ENCODE data around the gene FGF19. TPM values are rescaled to one million over a fixed set of nuclear protein-coding genes. Genes with fewer than 3 reads are reported as not detected.

Gene FGF19
- total RNA-seq, 1 donor from 2014 or later, result not detected

- DNase-seq (no peak), ATAC-seq (ENCODE audit: low read depth) (no peak)
- CTCF ChIA-PET, result no interaction called here
- H3K27ac Mint-ChIP-seq, result no peak overlapping the region
- peaks cover 45% of the 10 kb centered on the region for H3K27me3 Mint-ChIP-seq
- peaks cover 6% of the 10 kb centered on the region for H3K9me3 Mint-ChIP-seq
- H3K4me1 Mint-ChIP-seq, result no peaks in the 10 kb centered on the region
- POLR2A ChIA-PET, result no interaction called here
- TF ChIP-seq CTCF (IDR thresholded peaks at IDR 0.05), result no peak
- no peaks in the 10 kb centered on the region for H3K36me3 Mint-ChIP-seq (ENCODE audit: low read depth)
- intact Hi-C loops (cut with micrococcal nuclease), result no loop called here
- H3K4me3 Mint-ChIP-seq, result no peak overlapping the region
Measured at GRCh38 chr11:69729252-69729651, 25.4 kb upstream of the FGF19 start.

- Mint-ChIP-seq H3K27ac (no peak overlapping the region), H3K36me3 (ENCODE audit: low read depth) (no peaks in the 10 kb centered on the region), H3K9me3 (no peaks in the 10 kb centered on the region), H3K4me3 (no peak overlapping the region), H3K27me3 (peaks cover 60% of the 10 kb centered on the region), H3K4me1 (no peaks in the 10 kb centered on the region)
- ATAC-seq (ENCODE audit: low read depth) (no peak), DNase-seq (no peak)
- ChIA-PET CTCF (no interaction called here), POLR2A (no interaction called here)
- intact Hi-C loops (cut with micrococcal nuclease), result no loop called here
- no peak for TF ChIP-seq CTCF (IDR thresholded peaks at IDR 0.05)
Measured at GRCh38 chr11:69727266-69727665, 23.4 kb upstream of the FGF19 start.

- TF ChIP-seq CTCF (IDR thresholded peaks at IDR 0.05), result no peak
- ATAC-seq (ENCODE audit: low read depth), result no peak
- intact Hi-C loops (cut with micrococcal nuclease), result no loop called here
- Mint-ChIP-seq H3K36me3 (ENCODE audit: low read depth) (no peaks in the 10 kb centered on the region), H3K27me3 (peaks cover 62% of the 10 kb centered on the region), H3K27ac (no peak overlapping the region), H3K4me3 (no peak overlapping the region), H3K9me3 (no peaks in the 10 kb centered on the region), H3K4me1 (no peaks in the 10 kb centered on the region)
- CTCF ChIA-PET, result no interaction called here
- DNase-seq, result no peak
- POLR2A ChIA-PET, result no interaction called here
Measured at GRCh38 chr11:69726481-69726880, 22.7 kb upstream of the FGF19 start.

GRCh38 chr11:69726019-69726418 lies 22.2 kb upstream of the FGF19 start:
- DNase-seq (no peak), ATAC-seq (ENCODE audit: low read depth) (no peak)
- Mint-ChIP-seq H3K36me3 (ENCODE audit: low read depth) (no peaks in the 10 kb centered on the region), H3K4me3 (no peak overlapping the region), H3K4me1 (no peaks in the 10 kb centered on the region), H3K27me3 (peaks cover 67% of the 10 kb centered on the region), H3K27ac (no peak overlapping the region), H3K9me3 (no peaks in the 10 kb centered on the region)
- intact Hi-C loops (cut with micrococcal nuclease), result no loop called here
- POLR2A ChIA-PET, result no interaction called here
- CTCF ChIA-PET, result no interaction called here
- no peak for TF ChIP-seq CTCF (IDR thresholded peaks at IDR 0.05)

- no peak overlapping the region for H3K27ac Mint-ChIP-seq
- DNase-seq, result no peak
- no peak for ATAC-seq (ENCODE audit: low read depth)
- peaks cover 64% of the 10 kb centered on the region for H3K27me3 Mint-ChIP-seq
- ChIA-PET CTCF (no interaction called here), POLR2A (no interaction called here)
- intact Hi-C loops (cut with micrococcal nuclease), result no loop called here
- no peaks in the 10 kb centered on the region for H3K9me3 Mint-ChIP-seq
- no peak overlapping the region for H3K4me3 Mint-ChIP-seq
- no peaks in the 10 kb centered on the region for H3K36me3 Mint-ChIP-seq (ENCODE audit: low read depth)
- H3K4me1 Mint-ChIP-seq, result peaks cover 4% of the 10 kb centered on the region
- TF ChIP-seq CTCF (IDR thresholded peaks at IDR 0.05), result no peak
Measured at GRCh38 chr11:69721745-69722144, 17.9 kb upstream of the FGF19 start.

Measured in activated B cell treated with CpG ODN at 0.5 μM for 24 hours (primary cell).